NCI-H446 (cell line): ENCODE results near the gene AGO3.
"Not testable (repeated sequence)": the region's sequence is repeated elsewhere in the genome, so short reads cannot be mapped to it uniquely, and the experiment has no call there.

Experiments used
- DNase-seq, 2 experiments: peaks; one replicate each; lab custom pipeline; 2025; lab: John Stamatoyannopoulos, UW

AGO3 gene

DNA sequence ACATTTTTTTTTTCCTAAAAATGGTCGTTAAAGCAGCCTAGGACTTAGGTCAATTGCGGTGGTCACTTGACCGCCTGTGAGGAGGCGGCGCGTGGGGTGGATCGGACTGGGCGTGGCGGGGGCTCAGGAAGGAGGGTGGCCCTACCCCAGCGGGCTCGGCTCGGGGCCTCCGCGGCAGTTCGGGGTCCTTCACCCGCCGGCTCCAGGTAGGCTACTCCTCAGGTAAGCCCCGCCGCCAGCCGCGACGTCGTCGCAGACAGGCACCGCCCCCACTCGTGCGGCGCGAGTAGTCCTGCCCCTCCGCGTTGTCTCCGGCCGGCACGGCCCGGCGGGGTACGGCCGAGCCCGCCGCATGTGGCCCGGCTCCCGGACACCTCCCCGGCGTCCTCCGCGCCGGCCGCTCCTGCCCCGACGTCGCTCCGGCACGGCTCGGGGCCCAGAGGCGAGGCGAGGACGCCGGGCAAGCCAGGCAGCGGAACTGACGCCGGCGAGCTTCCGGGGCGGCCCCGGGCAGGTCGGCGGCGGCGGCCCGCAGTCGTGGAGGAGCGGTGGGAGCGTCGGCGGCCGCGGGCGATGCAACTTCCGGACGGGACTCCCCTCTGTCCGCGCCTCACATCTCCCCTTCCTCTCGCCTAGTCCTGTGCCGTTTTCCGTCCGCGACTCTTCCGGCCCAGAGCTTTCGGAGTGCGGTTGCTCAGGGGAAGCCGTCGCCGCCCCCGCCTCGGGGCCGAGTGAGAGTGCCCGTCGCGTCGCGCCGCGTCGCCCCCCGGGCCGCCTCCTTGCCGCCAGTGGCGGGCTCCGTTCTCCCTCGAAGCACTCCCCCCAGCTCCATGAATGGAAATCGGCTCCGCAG, at the start of gene AGO3:
TSS of gene AGO3 (plus strand) at position 513 of the 853 bp plus-strand sequence. CDS start at position 835, 322 bp downstream.
- peak; percentile 71 to 90 for DNase-seq

DNA sequence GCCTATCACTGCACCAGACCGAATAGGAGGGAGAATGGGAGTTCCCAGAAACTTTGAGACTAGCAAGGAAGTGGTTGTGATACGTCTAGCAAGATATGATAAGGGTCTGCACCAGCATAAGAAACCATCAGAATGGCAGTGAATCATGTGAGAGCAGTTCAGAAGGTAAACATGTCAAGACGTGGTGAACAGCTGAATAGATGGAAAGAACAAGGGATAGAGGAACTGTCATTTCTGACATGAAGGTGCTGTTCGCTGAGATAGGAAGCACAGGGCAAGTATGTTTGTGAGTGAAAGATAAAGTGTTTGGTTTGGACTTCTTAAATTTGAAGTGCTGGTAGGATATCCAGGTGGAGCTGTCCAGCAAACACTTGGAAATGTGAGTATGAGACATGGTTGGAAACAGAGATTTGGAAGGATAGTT, 49.0 kb upstream of the AGO3 start:
- DNase-seq: no peak

DNA sequence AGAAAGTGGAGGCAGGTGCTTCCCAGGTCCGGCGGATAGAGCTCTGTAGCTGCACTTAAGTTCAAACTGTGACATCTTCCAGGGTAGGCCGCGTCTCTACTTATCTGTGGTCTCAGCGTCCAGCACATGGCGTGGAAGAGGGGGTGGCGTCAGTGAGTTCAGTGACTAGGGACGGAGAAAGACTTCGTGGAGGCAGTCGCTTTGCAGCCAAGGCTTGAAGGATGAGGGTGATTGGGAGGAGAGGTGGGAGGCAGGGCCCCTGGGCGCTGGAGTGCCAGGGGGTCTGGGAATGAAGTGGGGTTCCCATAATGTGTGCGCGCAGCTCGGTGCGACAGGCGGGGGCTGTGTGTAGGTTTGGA, 48.3 kb upstream of the AGO3 start:
- no peak for DNase-seq

DNA sequence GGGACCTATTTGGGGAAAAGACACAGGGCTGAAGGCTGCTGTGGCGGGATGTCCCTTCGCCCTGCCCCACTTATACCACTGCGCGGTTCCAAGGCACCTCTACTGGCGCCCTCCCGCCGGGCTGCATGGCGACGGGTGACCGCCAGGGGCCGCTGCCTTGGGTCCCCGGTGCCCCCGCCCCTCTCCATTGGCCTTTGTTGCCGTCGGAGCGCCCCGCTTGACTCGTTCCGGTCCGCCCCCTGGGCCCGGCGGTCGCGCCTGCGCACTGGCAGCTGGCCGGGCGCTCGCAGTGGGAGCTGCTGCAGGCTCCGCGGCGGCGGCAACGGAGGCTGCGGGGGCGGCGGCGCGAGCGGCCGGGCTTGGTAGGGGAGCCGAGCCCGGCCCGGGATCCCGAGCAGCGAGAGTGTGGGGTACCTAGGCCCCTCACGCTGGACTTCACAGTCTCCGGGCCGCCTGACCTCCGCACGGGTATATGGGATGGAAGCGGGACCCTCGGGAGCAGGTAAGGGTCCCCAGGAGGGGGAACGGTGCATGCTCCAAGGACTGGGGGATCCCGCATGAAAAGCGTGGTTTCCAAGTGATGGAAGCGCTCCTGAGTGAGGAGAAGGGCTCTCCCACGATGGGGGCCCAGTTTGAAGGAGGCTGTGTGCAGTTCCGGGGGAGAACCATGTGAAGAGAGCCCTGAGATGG, 47.8 kb upstream of the AGO3 start, which contains the start of gene AGO1:
TSS of gene AGO1 (plus strand) at position 265 of the 690 bp plus-strand sequence. CDS start at position 478, 213 bp downstream.
- peak; percentile 76 to 96 for DNase-seq

DNA sequence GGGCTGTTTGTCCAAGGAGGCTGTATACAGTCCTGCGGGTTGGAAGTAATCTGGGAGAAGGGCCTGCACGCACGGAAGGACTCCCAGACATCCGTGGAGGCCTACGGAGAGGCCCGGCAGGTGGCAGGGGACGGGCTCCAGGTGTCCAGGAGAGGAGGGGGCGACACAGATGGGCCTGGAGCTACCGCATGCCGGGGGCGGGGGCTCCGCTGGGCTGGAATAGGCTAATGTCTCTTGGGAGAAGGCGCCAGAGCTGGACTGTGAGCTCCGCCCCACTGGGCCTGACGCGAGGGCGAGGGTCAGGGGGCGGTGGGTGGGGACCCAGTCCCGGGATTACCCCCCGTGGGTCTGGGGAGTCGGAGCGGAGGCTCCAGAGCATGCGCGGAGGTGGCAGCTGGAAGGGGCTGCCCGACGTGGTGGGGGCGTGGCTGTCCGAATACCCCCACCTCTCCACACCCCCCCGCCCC, 47.2 kb upstream of the AGO3 start:
- peak; percentile 10 to 63 for DNase-seq

DNA sequence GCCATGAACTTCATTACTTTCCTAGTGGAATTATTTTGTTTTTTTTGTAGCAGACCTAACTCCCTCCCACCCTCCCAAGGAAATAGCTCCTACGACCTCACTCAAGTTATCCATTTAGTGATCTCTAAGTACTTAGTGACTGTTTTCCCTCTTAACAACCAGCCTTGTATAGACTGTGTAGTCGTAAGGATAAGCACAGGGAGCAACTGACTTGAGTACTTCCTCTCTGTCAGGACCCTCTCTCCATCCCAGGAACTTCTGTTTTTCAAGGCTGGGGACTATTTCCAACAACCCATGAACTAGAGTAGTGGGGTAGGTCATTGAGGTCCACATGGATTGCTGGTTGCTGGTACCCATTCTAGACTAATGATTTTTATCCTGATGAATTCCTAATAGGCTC, 46.0 kb upstream of the AGO3 start:
- no peak for DNase-seq

DNA sequence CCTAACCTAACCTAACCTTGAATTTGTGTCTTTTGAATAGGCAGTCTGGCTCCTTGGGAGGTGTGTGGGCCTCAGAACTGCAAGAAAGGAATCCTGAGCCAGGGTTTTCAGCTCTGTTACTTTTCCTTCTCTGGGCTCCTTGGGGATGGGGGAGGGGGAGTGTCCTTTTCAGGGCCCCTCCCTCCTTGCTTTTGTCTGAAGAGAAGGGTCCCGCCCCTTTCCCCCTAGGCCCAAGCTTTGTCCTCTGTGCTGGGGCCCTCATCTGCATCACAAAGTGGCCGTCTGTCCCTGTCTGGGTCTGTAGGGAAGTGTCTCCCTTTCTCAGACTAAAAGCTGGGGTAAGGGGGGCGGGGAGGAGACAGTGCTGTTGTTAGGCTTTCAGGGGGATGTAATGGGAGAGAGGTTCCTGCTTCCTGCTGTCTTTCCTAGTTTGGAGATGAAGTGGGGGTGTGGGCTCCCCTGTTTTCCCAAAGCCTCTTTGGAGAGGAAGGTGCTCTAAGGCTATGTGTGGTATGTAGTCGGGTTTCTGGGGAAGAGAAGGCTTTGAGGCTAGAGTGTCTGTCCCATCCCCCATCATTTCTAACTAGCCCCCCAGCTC, 44.8 kb upstream of the AGO3 start:
- no peak for DNase-seq

DNA sequence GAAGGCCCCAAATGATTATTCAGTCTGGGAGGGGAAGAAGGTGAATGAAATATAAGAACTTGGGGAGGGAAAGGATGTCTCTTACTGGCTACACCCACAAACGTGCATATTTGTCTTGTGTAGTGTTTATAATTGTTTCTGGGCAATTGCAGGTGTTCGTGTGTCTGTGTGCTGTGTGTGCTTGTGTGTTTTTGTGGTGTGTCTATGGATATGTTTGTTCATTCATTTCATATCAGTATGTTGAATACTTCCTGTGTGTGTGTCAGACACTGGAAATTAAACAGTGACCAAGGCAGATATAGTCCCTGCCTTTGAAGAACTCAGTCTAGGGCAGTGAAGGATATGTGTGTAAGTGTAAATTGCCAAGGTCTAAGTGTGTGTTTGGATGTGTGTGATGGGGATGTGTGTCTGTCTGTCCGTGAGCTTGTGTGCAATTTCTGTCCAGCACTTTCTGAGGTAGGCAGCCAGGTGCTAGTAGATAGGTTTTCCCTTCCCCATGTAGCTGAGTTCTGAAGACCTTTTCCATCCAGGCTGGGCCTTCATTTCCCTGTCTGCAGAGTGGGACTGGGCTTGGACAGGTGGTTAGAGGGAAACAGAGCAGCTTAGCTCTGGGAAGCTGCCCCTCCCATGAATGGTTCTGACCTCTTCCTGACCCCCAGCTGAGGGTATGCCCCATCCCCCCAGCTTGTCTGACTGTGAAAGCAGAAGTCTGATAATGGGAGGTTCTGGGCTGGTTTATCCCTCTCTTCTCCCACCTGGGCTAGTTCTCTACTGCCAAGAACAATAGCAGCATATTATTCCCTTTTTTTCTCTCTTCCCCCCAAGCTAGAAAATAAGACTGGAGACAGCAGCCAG, 44.1 kb upstream of the AGO3 start:
- no peak for DNase-seq

DNA sequence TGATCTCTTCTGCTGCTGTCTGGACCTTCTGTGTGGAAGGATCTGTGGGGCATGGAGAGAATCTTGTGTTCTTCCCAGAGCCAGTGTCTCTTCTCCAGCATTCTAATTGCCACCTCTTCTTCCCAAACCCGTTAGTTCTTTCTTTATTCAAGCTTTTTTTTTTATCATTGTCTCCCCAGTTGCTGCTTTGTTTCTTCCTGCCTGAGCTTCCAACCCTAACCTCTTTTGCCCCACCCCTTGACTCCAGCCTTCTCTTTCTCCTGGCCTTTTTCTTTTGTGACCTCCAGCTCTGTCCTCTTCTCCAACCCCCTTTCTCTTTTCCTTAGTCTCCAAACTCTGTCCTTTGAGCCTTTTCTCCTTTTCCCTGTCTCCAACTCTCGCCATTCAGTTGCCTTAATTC, 43.4 kb upstream of the AGO3 start:
- no peak for DNase-seq

DNA sequence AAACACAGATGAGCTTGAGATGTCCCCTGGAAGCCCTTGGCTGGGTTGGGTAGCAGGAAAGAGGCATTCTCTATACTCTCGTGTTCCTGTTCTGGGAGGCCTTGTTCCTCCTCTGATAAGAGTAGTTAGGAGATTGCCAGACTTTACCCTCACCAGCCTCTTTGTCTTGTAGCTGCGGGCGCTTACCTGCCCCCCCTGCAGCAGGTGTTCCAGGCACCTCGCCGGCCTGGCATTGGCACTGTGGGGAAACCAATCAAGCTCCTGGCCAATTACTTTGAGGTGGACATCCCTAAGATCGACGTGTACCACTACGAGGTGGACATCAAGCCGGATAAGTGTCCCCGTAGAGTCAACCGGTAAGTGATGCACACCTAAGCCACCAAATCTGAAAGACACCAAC, 42.6 kb upstream of the AGO3 start:
- DNase-seq: no peak

DNA sequence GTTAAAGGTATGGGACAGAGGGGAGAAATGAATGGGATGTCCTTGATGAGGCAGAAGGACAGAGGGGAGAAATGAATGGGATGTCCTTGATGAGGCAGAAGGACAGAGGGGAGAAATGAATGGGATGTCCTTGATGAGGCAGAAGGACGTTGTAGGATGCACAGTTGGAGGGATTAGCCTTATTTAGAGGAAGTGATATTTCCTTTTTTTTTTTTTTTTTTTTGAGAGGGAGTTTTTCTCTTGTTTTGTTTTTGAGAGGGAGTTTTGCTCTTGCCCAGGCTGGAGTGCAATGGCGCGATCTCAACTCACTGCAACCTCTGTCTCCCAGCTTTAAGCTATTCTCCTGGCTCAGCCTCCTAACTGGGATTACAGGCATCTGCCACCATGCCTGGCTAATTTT, 41.9 kb upstream of the AGO3 start:
- DNase-seq: not testable (repeated sequence)

DNA sequence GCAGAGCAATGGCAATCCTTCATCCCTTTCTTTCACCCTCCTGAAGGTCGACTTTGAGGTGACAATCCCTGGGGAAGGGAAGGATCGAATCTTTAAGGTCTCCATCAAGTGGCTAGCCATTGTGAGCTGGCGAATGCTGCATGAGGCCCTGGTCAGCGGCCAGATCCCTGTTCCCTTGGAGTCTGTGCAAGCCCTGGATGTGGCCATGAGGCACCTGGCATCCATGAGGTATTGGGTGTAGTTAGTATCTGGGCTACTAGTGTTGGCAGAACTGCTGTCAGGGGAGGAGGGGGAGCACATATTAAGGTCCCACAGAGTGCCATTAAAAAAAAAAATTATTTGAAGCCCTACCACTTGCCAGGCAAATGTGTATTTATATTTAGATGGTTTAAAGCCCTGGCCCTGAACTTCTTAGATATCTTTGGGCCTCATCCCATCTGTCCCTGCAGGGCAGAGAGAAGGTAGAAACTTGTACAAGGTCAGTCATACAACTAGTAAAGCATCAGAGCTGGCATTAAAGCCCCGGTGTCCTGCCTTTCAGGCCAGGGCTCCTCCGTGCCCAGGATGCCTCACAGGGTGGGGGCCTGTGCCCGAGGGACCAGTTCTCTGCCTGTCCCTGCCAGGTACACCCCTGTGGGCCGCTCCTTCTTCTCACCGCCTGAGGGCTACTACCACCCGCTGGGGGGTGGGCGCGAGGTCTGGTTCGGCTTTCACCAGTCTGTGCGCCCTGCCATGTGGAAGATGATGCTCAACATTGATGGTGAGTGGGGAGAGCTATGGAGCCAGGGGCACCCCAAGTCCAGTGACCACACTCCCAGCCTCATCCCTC, 37.6 kb upstream of the AGO3 start:
- DNase-seq: no peak

DNA sequence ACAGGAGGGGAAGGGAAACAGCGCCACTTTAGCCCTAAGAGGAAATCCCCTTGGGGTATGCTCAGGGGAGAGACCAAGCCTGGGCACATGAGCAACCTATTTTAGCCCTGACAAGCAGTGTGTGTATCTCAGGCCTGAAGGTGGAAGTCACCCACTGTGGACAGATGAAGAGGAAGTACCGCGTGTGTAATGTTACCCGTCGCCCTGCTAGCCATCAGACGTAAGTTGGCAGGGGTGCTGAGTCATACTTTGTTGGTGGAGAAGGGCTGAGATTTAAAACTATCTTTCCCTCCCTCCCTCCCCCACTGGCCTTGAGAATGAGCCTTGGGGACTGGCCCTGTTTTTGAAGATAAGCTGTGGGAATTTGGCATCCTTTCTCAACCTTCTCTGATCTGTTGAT, 36.7 kb upstream of the AGO3 start:
- no peak for DNase-seq

DNA sequence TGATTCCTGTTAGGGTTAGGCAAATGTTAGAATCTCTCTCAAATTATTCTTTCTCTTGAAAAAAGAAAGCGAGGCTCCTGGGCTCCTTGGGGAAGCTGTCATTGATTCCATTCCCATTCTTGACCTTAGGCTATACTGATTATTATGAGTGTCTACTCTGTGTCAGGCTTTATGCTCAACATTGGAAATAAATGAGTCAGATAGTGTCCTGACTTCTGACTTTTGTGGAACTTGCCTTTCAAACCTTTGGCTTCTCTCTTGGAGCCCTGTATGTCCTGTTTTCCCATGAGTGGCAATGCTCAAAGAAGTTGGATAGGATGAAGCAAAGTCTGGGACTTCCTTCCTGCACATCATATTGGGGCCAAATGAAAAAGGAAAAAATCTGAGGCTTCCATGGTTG, 36.2 kb upstream of the AGO3 start:
- DNase-seq: no peak

DNA sequence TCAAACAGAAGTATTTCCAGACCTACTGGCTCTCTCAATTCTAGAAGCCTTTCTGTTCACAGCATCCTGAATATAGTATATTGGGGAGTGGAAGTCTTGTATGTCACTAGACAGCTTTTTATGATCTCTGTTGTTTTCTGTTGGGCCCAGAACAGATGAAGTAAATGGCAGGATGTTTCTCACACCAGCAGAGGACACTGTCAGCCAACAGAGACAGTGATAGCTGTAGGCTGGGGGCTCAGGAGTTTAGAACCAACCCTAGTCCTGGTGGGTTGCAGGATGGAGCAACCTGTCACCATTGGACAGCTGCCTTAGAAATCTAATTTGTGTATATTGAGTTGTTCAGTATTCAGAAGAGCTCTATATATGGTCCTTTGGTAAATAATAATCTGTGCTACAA, 31.0 kb upstream of the AGO3 start:
- DNase-seq: no peak

DNA sequence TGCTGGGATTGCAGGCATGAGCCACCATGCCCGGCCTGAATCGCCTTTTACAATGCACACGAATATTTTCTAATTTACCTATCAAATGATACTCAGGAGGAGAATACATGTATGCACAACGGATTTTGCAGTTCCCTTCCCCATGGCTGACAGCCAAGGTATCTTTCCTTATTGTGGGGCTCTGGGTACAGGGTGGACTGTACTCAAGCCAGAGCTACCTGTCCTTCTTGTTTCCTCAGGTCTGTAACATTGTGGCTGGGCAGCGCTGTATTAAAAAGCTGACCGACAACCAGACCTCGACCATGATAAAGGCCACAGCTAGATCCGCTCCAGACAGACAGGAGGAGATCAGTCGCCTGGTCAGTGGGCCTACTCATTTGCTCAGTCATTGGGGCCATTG, 29.7 kb upstream of the AGO3 start:
- no peak for DNase-seq

DNA sequence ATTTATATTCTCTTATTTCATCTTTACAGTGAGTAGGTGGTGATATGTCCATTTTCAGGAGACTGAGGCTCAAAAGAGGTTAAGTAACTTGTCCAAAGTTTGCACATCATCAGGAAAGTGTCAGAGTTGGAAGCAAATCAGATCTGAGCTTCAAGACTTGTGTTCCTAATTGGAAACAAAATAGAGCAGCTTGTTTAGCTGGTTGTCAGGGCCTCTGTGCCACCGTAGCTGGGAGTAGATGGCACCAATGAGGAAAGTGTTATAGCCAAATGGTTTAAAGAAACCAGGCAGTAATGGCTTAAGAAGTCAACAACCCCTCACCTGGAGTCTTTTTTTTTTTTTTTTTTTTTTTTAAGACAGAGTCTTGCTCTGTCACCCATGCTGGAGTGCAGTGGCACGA, 28.2 kb upstream of the AGO3 start:
- no peak for DNase-seq

DNA sequence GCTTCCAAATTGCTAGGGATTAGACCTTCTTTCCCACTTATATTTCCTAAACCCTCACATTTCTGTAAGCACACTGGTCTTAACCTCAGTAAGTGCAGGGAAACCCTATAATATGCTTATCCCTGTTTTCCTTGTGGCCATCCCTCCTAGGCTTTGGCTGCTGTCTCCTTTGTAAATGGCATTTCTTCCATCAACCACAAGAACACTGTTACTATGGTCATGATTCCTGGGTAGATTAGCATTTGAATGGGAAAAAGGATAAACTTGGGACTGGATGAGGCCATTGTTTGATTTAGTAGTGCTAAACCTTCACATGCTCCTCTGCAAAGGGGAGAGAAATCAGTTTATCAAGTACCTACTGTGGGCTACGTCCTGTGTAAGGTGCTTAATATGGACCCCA, 16.2 kb upstream of the AGO3 start:
- DNase-seq: no peak

DNA sequence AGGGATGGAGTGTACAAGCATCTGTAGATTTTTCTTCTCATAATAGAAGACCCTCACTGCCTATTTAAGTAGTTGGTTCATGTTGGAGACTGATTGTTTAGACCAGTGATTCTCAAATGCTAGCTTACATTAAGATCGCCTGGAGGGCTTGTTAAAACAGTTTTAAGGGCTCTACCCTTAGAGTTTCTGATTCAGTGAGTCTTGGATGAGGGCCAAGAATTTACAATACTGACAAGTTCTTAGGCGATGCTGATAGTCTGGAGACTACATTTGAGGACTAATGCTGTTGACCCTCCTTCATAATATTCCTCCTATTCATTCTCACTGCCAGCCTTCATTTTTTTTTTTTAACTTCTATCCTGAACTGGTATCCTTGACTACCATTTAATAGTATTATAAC, 15.2 kb upstream of the AGO3 start:
- DNase-seq: no peak

DNA sequence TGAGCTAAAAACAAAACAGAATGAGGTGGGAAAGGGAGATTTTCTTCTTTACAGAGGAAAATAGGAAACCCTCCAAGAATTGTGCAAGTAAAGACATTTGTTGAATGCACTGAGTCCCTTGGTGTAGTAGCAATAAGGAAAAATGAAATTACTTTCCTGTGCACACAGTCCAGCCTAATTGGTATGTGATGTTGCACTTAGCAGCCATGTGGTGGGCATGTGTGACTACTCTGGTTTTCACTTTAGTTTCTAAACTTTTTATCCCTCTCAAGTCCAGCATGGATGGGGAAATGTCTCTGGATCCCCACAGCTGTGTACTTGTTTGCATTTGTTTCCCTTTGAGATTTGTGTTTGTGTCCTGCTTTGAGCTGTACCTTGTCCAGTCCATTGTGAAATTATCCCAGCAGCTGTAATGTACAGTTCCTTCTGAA, 7.1 kb upstream of the AGO3 start:
- no peak for DNase-seq

DNA sequence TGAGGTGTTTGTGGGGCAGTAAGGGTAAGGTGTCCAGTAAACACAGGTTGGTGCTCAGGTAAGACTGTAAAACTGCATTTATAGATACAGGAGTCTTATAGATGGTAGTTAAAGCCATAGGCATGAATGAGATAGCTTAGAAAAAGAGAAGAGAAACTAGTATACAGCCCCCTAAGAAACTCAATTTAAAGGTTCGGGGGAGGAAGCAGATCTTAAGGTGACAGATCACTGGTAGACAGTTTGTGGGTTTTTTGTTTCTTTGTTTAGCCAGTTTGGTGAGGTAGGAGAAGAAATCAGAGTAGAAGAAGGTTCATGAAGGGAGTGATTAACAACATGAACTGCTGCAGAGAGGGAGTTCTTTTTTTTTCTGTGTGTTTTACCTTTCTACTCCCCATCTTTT, 6.1 kb upstream of the AGO3 start:
- DNase-seq: no peak
